Natural killer cell (primary cell): ENCODE measurements around the gene SMARCA4. TPM values are rescaled to one million over a fixed set of nuclear protein-coding genes. Genes with fewer than 3 reads are reported as not detected.

Source experiments
- ATAC-seq, 3 donors: fragments of 150-1000 bp in 2 of 3; fragments of 200-7000 bp in 1 of 3; cut with Tn5 transposase; 1 replicate in 1 of 3; 2 replicates in 2 of 3; pipeline ENCODE4 v1.10.0; 2021; ENCODE audit warnings: mild to moderate bottlenecking in 2 of 3, moderate library complexity in 2 of 3
- DNase-seq, 2 donors: peaks; one replicate each; pipeline versions ENCODE4 v3.0.0 to v3.0.0-alpha.2; 2013 to 2021; ENCODE audit warnings: mixed read lengths in 1 of 2
- H3K27ac ChIP-seq: one replicate; pipeline ENCODE4 v1.5.1; 2013; ENCODE audit warnings: mild to moderate bottlenecking, low read length
- H3K27me3 ChIP-seq: one replicate; pipeline ENCODE4 v1.6.1; 2013; ENCODE audit warnings: low read length; ENCODE audit not compliant: control insufficient read depth, insufficient read depth
- H3K36me3 ChIP-seq: one replicate; pipeline ENCODE4 v1.6.1; 2013; ENCODE audit warnings: low read length; ENCODE audit not compliant: control insufficient read depth, insufficient read depth
- H3K4me1 ChIP-seq: one replicate; pipeline ENCODE4 v1.6.1; 2013; ENCODE audit warnings: low read length; ENCODE audit not compliant: control insufficient read depth, insufficient read depth
- H3K4me3 ChIP-seq: one replicate; pipeline ENCODE4 v1.5.1; 2013; ENCODE audit warnings: low read length
- H3K9me3 ChIP-seq: one replicate; pipeline ENCODE4 v1.6.1; 2013; ENCODE audit warnings: low read length; ENCODE audit not compliant: control insufficient read depth, insufficient read depth
- H3K27ac Mint-ChIP-seq, 2 donors: one replicate each; pipeline ENCODE4 v1.8.0; 2022; ENCODE audit warnings: mild to moderate bottlenecking in 2 of 2, mixed read lengths in 2 of 2, moderate library complexity in 1 of 2
- H3K27me3 Mint-ChIP-seq, 2 donors: one replicate each; pipeline ENCODE4 v1.8.0; 2022; ENCODE audit warnings: low read depth in 2 of 2, mixed read lengths in 2 of 2
- H3K36me3 Mint-ChIP-seq: one replicate; pipeline ENCODE4 v1.8.0; 2022; ENCODE audit warnings: mixed read lengths
- H3K4me1 Mint-ChIP-seq, 2 donors: one replicate each; pipeline ENCODE4 v1.8.0; 2022; ENCODE audit warnings: mixed read lengths in 2 of 2
- H3K4me3 Mint-ChIP-seq: one replicate; pipeline ENCODE4 v1.8.0; 2022; ENCODE audit warnings: mild to moderate bottlenecking, moderate library complexity, mixed read lengths
- H3K9me3 Mint-ChIP-seq, 2 donors: one replicate each; pipeline ENCODE4 v1.8.0; 2022; ENCODE audit warnings: mixed read lengths in 2 of 2
- CTCF ChIP-seq: fragments of 200-600 bp; IDR thresholded peaks from one replicate; pipeline ENCODE4 v1.8.0; 2022; ENCODE audit warnings: antibody characterized with exemption
- WGBS: methylation state at CpG from one replicate; pipeline ENCODE4 v1.1.7; 2013; ENCODE audit warnings: missing lambda C conversion rate; ENCODE audit not compliant: insufficient coverage; 5-methylcytosine and 5-hydroxymethylcytosine counted together
- intact Hi-C: fragments of 100-400 bp; cut with micrococcal nuclease; formaldehyde crosslinking; loops from one replicate; pipeline ENCODE4 v1.14.2; 2022
- total RNA-seq, 4 donors: library from RNA; stranded (reverse); fragments of 120-200 nt in 1 of 4; gene quantifications; one replicate each; pipeline versions ENCODE4 v1.2.3 to v1.2.4, GENCODE V29; 2013 to 2022

SMARCA4 gene
- total RNA-seq, 3 donors from 2014 or later (not counting 1 experiment from before 2014, with no cell fraction given): 85.4 to 96.1 (median 93.6) TPM

DNA sequence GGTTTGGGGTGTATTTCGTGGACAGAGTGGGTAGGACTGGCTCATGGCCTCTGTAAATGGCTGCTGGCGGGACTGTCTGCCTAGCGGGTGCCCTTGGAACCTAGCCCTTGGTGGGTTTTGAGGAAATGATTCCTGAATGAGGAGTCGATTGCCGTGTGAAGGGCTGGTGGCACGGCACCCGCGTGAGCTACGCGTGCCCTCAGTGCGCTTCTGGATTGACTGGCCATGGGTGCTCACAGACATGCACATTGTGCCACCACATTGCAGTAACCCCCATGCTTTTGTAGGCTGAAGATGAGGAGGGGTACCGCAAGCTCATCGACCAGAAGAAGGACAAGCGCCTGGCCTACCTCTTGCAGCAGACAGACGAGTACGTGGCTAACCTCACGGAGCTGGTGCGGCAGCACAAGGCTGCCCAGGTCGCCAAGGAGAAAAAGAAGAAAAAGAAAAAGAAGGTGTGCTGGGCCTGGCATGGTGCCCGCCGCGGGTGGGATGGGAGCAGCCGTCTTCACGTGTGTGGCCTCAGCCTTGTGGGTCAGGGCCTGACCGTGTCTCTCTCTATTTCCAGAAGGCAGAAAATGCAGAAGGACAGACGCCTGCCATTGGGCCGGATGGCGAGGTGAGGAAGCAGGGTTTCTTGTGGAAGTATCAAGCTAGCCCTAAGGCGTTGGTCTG, 35.2 kb downstream of the SMARCA4 start:
- no peak for TF ChIP-seq CTCF
- no peaks in the 10 kb centered on the region for H3K27me3 ChIP-seq
- H3K9me3 ChIP-seq: no peaks in the 10 kb centered on the region
- WGBS: 97% methylated on average over 29 of the region's 29 CpGs
- Mint-ChIP-seq H3K27ac (no peak overlapping the region), H3K4me3 (no peak overlapping the region), H3K36me3 (peaks cover 12% of the 10 kb centered on the region), H3K4me1 (no peaks in the 10 kb centered on the region), H3K27me3 (no peaks in the 10 kb centered on the region), H3K9me3 (no peaks in the 10 kb centered on the region)
- DNase-seq (no peak), ATAC-seq (no peak)
- peaks cover 44% of the 10 kb centered on the region for H3K36me3 ChIP-seq
- H3K4me1 ChIP-seq: no peaks in the 10 kb centered on the region
- intact Hi-C loops: no loop called here
- H3K27ac ChIP-seq: no peak overlapping the region
- H3K4me3 ChIP-seq: no peak overlapping the region

DNA sequence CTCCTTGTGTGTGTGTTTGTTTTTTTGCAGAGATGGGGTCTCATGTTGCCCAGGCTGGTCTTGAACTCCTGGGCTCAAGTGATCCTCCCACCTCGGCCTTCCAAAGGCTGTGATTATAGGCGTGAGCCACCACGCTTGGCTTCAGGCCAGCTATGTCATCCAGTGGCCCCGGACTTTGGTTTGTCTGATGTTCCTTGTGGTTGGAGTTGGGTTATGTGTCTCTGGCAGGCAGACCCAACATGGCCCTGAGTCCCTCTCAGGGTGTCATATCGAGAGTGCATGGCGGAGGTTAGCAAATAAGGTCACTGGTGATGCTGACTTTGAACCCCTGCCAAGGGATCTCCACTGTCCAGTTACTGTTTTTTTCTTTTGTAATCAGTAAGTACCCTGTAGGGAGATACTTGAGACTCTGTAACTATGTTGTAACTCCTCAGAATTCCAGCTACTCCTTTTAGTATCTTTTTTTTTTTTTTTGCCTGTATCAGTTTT, 37.3 kb downstream of the SMARCA4 start:
- Histone ChIP-seq H3K9me3 (no peaks in the 10 kb centered on the region), H3K36me3 (peaks cover 39% of the 10 kb centered on the region), H3K27ac (no peak overlapping the region), H3K27me3 (no peaks in the 10 kb centered on the region), H3K4me3 (no peak overlapping the region), H3K4me1 (no peaks in the 10 kb centered on the region)
- TF ChIP-seq CTCF: no peak
- DNase-seq (no peak), ATAC-seq (no peak)
- 68% methylated on average over 6 of the region's 6 CpGs for WGBS
- H3K9me3 Mint-ChIP-seq: no peaks in the 10 kb centered on the region
- intact Hi-C loops: no loop called here
- H3K36me3 Mint-ChIP-seq: peaks cover 12% of the 10 kb centered on the region
- no peaks in the 10 kb centered on the region for H3K27me3 Mint-ChIP-seq
- no peak overlapping the region for H3K4me3 Mint-ChIP-seq
- H3K27ac Mint-ChIP-seq: no peak overlapping the region
- no peaks in the 10 kb centered on the region for H3K4me1 Mint-ChIP-seq

GRCh38 chr19:10998666-10999065, 37.8 kb downstream of the SMARCA4 start:
- H3K36me3 Mint-ChIP-seq: peaks cover 12% of the 10 kb centered on the region
- no peaks in the 10 kb centered on the region for H3K27me3 ChIP-seq
- WGBS: 94% methylated on average over 6 of the region's 7 CpGs

More at GRCh38 chr19:10998666-10999065, 37.8 kb downstream of the SMARCA4 start:
- Mint-ChIP-seq H3K4me3 (no peak overlapping the region), H3K4me1 (no peaks in the 10 kb centered on the region), H3K27ac (no peak overlapping the region), H3K27me3 (no peaks in the 10 kb centered on the region), H3K9me3 (no peaks in the 10 kb centered on the region)
- no peak for TF ChIP-seq CTCF
- DNase-seq (no peak), ATAC-seq (no peak)
- Histone ChIP-seq H3K9me3 (no peaks in the 10 kb centered on the region), H3K4me1 (no peaks in the 10 kb centered on the region), H3K36me3 (peaks cover 41% of the 10 kb centered on the region), H3K27ac (no peak overlapping the region), H3K4me3 (no peak overlapping the region)
- intact Hi-C loops: no loop called here
